ENCODE results near the gene CD93. TPM values are rescaled to one million over a fixed set of nuclear protein-coding genes. Genes with fewer than 3 reads are reported as not detected.

Gene CD93
- total and polyA plus RNA-seq, 2 of the 8 experiments (the other 6 are each of a cell fraction or from before 2014, with no cell fraction given): under 0.01 to 0.07 TPM

DNA sequence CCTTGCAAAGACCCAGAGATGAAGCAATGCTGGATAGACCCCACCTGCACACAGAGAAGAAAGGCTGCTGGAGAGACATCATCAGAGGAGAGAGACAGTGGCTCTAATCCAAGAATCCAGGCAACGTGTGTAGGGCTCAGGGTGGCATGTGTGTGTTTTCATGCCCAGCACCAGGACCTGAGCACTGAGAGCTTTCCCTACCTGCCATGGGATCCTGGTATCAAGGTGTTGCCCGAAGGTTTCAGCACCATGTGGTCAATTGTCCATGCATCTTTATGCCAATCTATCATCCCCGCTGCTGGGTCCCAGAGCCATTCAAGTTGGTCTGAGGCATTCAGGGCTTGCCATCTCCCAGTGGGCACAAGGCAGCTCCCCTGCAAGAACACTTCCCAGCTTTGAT, 7.5 kb upstream of the CD93 start:
- Histone ChIP-seq H3K27ac (ENCODE audit: low read depth, low read length) (no peak overlapping the region), H2BK20ac (ENCODE audit: low read length) (no peak overlapping the region), H3K9me3 (ENCODE audit: insufficient read depth in 2 of 2, low read depth in 1 of 2, low read length in 1 of 2) (no peaks in the 10 kb centered on the region), H3K4me1 (replicated peaks in 1 of 4; ENCODE audit: control insufficient read depth in 3 of 4, insufficient read depth in 4 of 4, low read length in 3 of 4) (peaks cover 0 to 4% (median 2%) of the 10 kb centered on the region in 4 experiments; a peak in 3 of 7 replicates), H2BK5ac (ENCODE audit: low read depth, low read length) (no peak overlapping the region), H3K4me3 (ENCODE audit: extremely low read depth in 1 of 4, insufficient read depth in 2 of 4, low read depth in 3 of 4, low read length in 4 of 4) (no peak overlapping the region), H3K9ac (replicated peaks in 1 of 4; ENCODE audit: extremely low read depth in 1 of 4, low read depth in 3 of 4, low read length in 3 of 4) (no peak overlapping the region), H2AFZ (ENCODE audit: low read length) (no peak overlapping the region), H4K8ac (ENCODE audit: extremely low read depth, insufficient read depth, low read length) (no peak overlapping the region), H3K56ac (replicated peaks; ENCODE audit: insufficient read length, low read depth, low read length) (no peak overlapping the region), H3K23me2 (ENCODE audit: low read depth, low read length) (no peaks in the 10 kb centered on the region), H4K91ac (replicated peaks; ENCODE audit: insufficient read length, low read length) (no peak overlapping the region), H3K14ac (ENCODE audit: insufficient read length) (no peak overlapping the region), H3K4me2 (ENCODE audit: insufficient read depth in 1 of 2, low read depth in 2 of 2, low read length in 2 of 2) (no peak overlapping the region), H3K18ac (ENCODE audit: extremely low read depth, low read length) (no peak overlapping the region), H3K36me3 (ENCODE audit: control insufficient read depth in 2 of 4, insufficient read depth in 4 of 4, low read length in 3 of 4) (no peaks in the 10 kb centered on the region), H4K20me1 (replicated peaks in 1 of 2; ENCODE audit: control insufficient read depth in 1 of 2, insufficient read depth in 2 of 2, low read length in 2 of 2) (no peaks in the 10 kb centered on the region), H2BK120ac (replicated peaks; ENCODE audit: low read depth, low read length) (no peak overlapping the region), H4K5ac (ENCODE audit: insufficient read length, low read depth, low read length) (no peak overlapping the region), H3K79me2 (ENCODE audit: control insufficient read depth in 1 of 2, insufficient read depth in 2 of 2, low read length in 2 of 2) (no peaks in the 10 kb centered on the region), H3K27me3 (replicated peaks in 1 of 4; ENCODE audit: control insufficient read depth in 3 of 4, extremely low read depth in 1 of 4, insufficient read depth in 3 of 4, low read length in 3 of 4) (no peaks in the 10 kb centered on the region), H3K4ac (replicated peaks; ENCODE audit: insufficient read length, low read depth, low read length) (no peak overlapping the region), H3K23ac (ENCODE audit: insufficient read length) (no peak overlapping the region), H2AK5ac (ENCODE audit: low read depth, low read length) (no peak overlapping the region; the same call in 1 of the 2 replicates), H2BK12ac (ENCODE audit: low read depth, low read length) (no peak overlapping the region), H3K79me1 (ENCODE audit: low read depth, low read length) (no peaks in the 10 kb centered on the region), H2BK15ac (ENCODE audit: low read length) (0 out of 2 replicates have a peak overlapping the region, but pooled peaks have one; percentile 23)
- ChIA-PET POLR2A (ENCODE audit: partially characterized antibody) (no interaction called here), CTCF (ENCODE audit: partially characterized antibody) (interaction anchor here (1.4 to 2.0 kb wide), 3 partner anchors 10 to 70 kb away, joined by 3 to 6 read pairs (median 5); no protein-coding TSS in a partner anchor)
- TF ChIP-seq FOSL1 (IDR thresholded peaks at IDR 0.05; ENCODE audit: insufficient read depth, low read depth, low read length): no peak
- TF ChIP-seq POLR2A (IDR thresholded peaks at IDR 0.05; ENCODE audit: control extremely low read depth in 1 of 2, low read depth in 2 of 2, low read length in 2 of 2): no peak
- TF ChIP-seq RBBP5 (IDR thresholded peaks at IDR 0.05; ENCODE audit: borderline replicate concordance, low read depth, low read length): no peak
- TF ChIP-seq BACH1 (IDR thresholded peaks at IDR 0.05; ENCODE audit: low read length): no peak
- no peak for TF ChIP-seq CBX8 (IDR thresholded peaks at IDR 0.05; ENCODE audit: borderline replicate concordance, low read depth, low read length)
- no peak for TF ChIP-seq SUZ12 (IDR thresholded peaks at IDR 0.05; ENCODE audit: low read length)
- no peak for TF ChIP-seq SIX5 (IDR thresholded peaks at IDR 0.05; ENCODE audit: low read depth, low read length)
- no peak for TF ChIP-seq TEAD4 (IDR thresholded peaks at IDR 0.05; ENCODE audit: low read depth, low read length)
- no peak for TF ChIP-seq CHD2 (IDR thresholded peaks at IDR 0.05; ENCODE audit: low read length)
- TF ChIP-seq KDM4A (IDR thresholded peaks at IDR 0.05; ENCODE audit: low read depth, low read length, severe bottlenecking): no peak
- no peak for TF ChIP-seq TBP (IDR thresholded peaks at IDR 0.05; ENCODE audit: low read depth, low read length)
- no peak for TF ChIP-seq ZNF274 (IDR thresholded peaks at IDR 0.05; ENCODE audit: borderline replicate concordance, extremely low read depth, low read length)
- no peak for TF ChIP-seq HDAC2 (IDR thresholded peaks at IDR 0.05; ENCODE audit: borderline replicate concordance in 1 of 2, low read depth in 2 of 2, low read length in 2 of 2)
- TF ChIP-seq, protein P1, sequence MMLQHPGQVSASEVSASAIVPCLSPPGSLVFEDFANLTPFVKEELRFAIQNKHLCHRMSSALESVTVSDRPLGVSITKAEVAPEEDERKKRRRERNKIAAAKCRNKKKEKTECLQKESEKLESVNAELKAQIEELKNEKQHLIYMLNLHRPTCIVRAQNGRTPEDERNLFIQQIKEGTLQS (IDR thresholded peaks at IDR 0.05; ENCODE audit: insufficient read depth, low read depth, low read length): no peak
- FAIRE-seq (no peak), DNase-seq (ENCODE audit: low read depth in 1 of 2, low spot score in 2 of 2) (no peak)
- WGBS, 2 experiments (ENCODE audit: extremely low coverage in 1 of 2, insufficient coverage in 1 of 2, insufficient read length in 1 of 2, insufficient replicate concordance in 2 of 2, low coverage in 1 of 2, low lambda C conversion rate in 2 of 2, missing lambda C conversion rate in 1 of 2): 65% methylated on average over 3 of the region's 3 CpGs; no CpG with 5 or more reads in 1 of the 2 experiments

All from H1 (cell line).